Mesendoderm (in vitro differentiated cells): ENCODE data around the gene ZMYND8.

Source experiments
- DNase-seq: peaks from one replicate; pipeline ENCODE4 v3.0.0; 2013
- H2AK5ac ChIP-seq: 2 replicates; pipeline ENCODE4 v1.6.1; 2013; ENCODE audit warnings: low read length, inconsistent platforms
- H2BK120ac ChIP-seq: 2 replicates; pipeline ENCODE4 v1.6.1; 2013; ENCODE audit warnings: low read depth, mild to moderate bottlenecking, low read length, moderate library complexity, mixed read lengths
- H2BK15ac ChIP-seq: replicated peaks from 2 replicates; pipeline ENCODE4 v1.6.1; 2013; ENCODE audit warnings: low read depth, mild to moderate bottlenecking, moderate library complexity
- H2BK5ac ChIP-seq: 2 replicates; pipeline ENCODE4 v1.6.1; 2013; ENCODE audit warnings: low read length, inconsistent platforms
- H3K18ac ChIP-seq: 2 replicates; pipeline ENCODE4 v1.6.1; 2013; ENCODE audit warnings: mild to moderate bottlenecking, low read length, mixed read lengths
- H3K23ac ChIP-seq: one replicate; pipeline ENCODE4 v1.6.1; 2013; ENCODE audit warnings: low read length
- H3K27ac ChIP-seq: 2 replicates; pipeline ENCODE4 v1.5.1; 2013; ENCODE audit warnings: low read depth, mild to moderate bottlenecking, inconsistent platforms, low read length, moderate library complexity
- H3K27me3 ChIP-seq: 2 replicates; pipeline ENCODE4 v1.6.1; 2013; ENCODE audit warnings: low read length, control low read depth, mild to moderate bottlenecking, inconsistent platforms; ENCODE audit not compliant: insufficient read depth, poor library complexity
- H3K36me3 ChIP-seq: 2 replicates; pipeline ENCODE4 v1.6.1; 2013; ENCODE audit warnings: low read length, inconsistent platforms; ENCODE audit not compliant: control insufficient read depth, insufficient read depth
- H3K4ac ChIP-seq: one replicate; pipeline ENCODE4 v1.6.1; 2013; ENCODE audit warnings: low read depth, mild to moderate bottlenecking, low read length, moderate library complexity
- H3K4me1 ChIP-seq: 2 replicates; pipeline ENCODE4 v1.6.1; 2013; ENCODE audit warnings: low read depth, low read length, inconsistent platforms; ENCODE audit not compliant: control insufficient read depth
- H3K4me2 ChIP-seq: 2 replicates; pipeline ENCODE4 v1.6.1; 2013; ENCODE audit warnings: low read length
- H3K4me3 ChIP-seq: 2 replicates; pipeline ENCODE4 v1.5.1; 2013; ENCODE audit warnings: mild to moderate bottlenecking, low read length
- H3K56ac ChIP-seq: one replicate; pipeline ENCODE4 v1.6.1; 2013; ENCODE audit warnings: low read length
- H3K79me1 ChIP-seq: 2 replicates; pipeline ENCODE4 v1.6.1; 2013; ENCODE audit warnings: low read length, inconsistent platforms
- H3K79me2 ChIP-seq: 2 replicates; pipeline ENCODE4 v1.6.1; 2013; ENCODE audit warnings: mild to moderate bottlenecking, low read length; ENCODE audit not compliant: control insufficient read depth, insufficient read depth
- H3K9ac ChIP-seq: 2 replicates; pipeline ENCODE4 v1.6.1; 2013; ENCODE audit warnings: low read length, inconsistent platforms
- H4K5ac ChIP-seq: one replicate; pipeline ENCODE4 v1.6.1; 2013; ENCODE audit warnings: low read length
- H4K8ac ChIP-seq: one replicate; pipeline ENCODE4 v1.6.1; 2013; ENCODE audit warnings: low read depth, mild to moderate bottlenecking, control low read depth, low read length, moderate library complexity
- WGBS: extraction: QIAGEN DNeasy Blood & Tissue Kit; methylation state at CpG from one replicate; pipeline ENCODE4 v1.1.7; 2013; ENCODE audit warnings: low lambda C conversion rate, missing lambda C conversion rate; ENCODE audit not compliant: insufficient coverage; ENCODE audit errors: extremely low coverage; 5-methylcytosine and 5-hydroxymethylcytosine counted together

ZMYND8 gene

DNA sequence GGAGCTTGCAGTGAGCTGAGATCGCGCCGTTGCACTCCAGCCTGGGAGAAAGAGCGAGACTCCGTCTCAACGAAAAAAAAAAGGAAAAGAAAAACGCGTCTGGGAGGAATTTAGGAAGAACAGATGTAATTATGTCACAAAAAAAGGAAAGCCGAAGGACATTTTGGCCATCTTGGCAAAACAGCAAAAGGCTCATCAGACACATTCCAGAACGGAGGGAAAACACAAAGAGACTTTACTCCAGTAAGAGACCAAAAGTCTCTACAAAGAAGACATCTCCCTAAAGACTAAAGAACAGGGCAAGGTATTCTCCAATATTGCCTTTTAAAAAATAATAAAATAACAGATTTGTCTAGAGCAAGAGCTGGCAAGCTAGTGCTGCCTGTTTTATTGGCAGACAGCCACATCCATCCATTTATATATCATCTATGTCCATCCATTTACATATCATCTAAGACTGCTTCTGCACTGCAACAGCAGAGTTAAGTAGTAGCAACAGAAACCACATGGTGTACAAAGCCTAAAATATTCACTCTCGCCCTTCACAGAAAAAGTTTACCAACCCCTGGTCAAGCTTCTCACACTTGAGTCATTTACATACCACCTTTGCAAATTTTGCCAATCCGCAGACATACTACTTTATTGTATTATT is 133.9 kb downstream of the ZMYND8 start:
- no peak overlapping the region for H3K4me2 ChIP-seq
- no peak overlapping the region for H3K9ac ChIP-seq
- H3K23ac ChIP-seq: no peak overlapping the region
- H2BK15ac ChIP-seq: no peak overlapping the region
- H3K18ac ChIP-seq: no peak overlapping the region
- no peak overlapping the region for H3K56ac ChIP-seq
- no peak overlapping the region for H4K8ac ChIP-seq
- no peaks in the 10 kb centered on the region for H3K79me2 ChIP-seq
- H3K4me1 ChIP-seq: no peaks in the 10 kb centered on the region
- no peak overlapping the region for H3K4ac ChIP-seq
- WGBS: no CpG with 5 or more reads among the region's 12 CpGs
- no peak overlapping the region for H2AK5ac ChIP-seq
- H2BK5ac ChIP-seq: no peak overlapping the region
- H3K36me3 ChIP-seq: peaks cover 14% of the 10 kb centered on the region
- no peaks in the 10 kb centered on the region for H3K27me3 ChIP-seq
- H4K5ac ChIP-seq: no peak overlapping the region
- H3K27ac ChIP-seq: no peak overlapping the region
- H3K4me3 ChIP-seq: no peak overlapping the region
- no peak overlapping the region for H2BK120ac ChIP-seq
- no peaks in the 10 kb centered on the region for H3K79me1 ChIP-seq
- DNase-seq: no peak

DNA sequence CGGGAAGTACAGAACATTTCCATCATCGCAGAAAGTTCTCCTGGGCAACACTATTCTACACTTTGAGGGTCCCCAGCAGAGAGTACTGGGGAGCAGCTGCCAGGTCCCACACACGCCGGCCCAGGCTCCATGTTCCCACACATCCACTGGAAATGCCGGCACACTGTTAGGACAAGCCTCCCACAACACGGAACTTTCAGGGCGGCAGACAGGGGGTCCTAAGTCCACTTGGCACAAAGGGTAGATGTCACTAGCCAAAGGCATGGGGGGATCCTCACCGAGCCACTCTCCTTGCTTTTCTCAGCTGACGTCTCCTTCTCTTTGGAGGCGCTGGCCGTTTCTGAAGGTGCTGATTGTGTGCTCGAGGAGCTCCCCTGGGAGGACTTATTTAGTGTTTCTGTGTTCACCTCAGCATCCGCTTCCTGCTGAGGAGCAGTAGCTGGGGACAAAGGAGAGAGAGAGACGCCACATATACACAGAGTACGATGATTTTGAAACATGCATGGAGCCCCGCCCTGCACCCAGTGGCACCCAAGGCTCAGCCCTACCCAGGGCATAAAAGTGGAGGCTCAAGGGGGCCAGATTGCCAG is 135.4 kb downstream of the ZMYND8 start:
- H2BK120ac ChIP-seq: no peak overlapping the region
- H3K23ac ChIP-seq: no peak overlapping the region
- no peak overlapping the region for H3K27ac ChIP-seq
- H2BK15ac ChIP-seq: no peak overlapping the region
- H3K4me2 ChIP-seq: no peak overlapping the region
- H3K36me3 ChIP-seq: peaks cover 8% of the 10 kb centered on the region
- H3K56ac ChIP-seq: no peak overlapping the region
- H3K4me3 ChIP-seq: no peak overlapping the region
- no peak for DNase-seq
- WGBS: no CpG with 5 or more reads among the region's 16 CpGs
- H2AK5ac ChIP-seq: no peak overlapping the region
- no peak overlapping the region for H4K8ac ChIP-seq
- no peak overlapping the region for H3K9ac ChIP-seq
- no peaks in the 10 kb centered on the region for H3K27me3 ChIP-seq
- no peaks in the 10 kb centered on the region for H3K79me2 ChIP-seq
- no peaks in the 10 kb centered on the region for H3K4me1 ChIP-seq
- H3K4ac ChIP-seq: no peak overlapping the region
- no peak overlapping the region for H4K5ac ChIP-seq
- no peak overlapping the region for H2BK5ac ChIP-seq
- H3K79me1 ChIP-seq: no peaks in the 10 kb centered on the region
- H3K18ac ChIP-seq: no peak overlapping the region

DNA sequence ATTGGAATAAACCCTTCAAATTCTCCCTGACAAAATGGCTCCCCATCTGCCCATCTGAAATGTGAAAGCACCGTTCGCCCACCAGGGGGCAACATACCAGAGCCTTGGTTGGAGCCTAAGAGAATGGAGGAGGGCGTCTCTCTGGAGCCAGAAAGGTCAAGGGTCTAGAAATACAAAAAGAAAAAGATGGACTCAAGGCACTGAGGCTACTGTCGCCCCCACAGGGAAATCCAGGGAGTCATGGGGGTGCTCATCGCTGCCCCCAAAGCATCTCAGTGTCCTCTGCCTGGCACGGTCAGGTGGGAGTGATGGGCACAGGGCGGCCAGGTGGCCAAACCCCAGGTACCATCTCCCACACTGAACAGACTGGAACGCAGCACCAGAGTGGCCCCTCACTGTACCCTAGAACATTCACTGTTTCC is 136.3 kb downstream of the ZMYND8 start:
- Histone ChIP-seq H2BK120ac (no peak overlapping the region), H3K36me3 (peaks cover 7% of the 10 kb centered on the region), H3K79me1 (no peaks in the 10 kb centered on the region), H2BK5ac (no peak overlapping the region), H3K27me3 (no peaks in the 10 kb centered on the region), H3K79me2 (no peaks in the 10 kb centered on the region), H2BK15ac (no peak overlapping the region), H3K4ac (no peak overlapping the region), H2AK5ac (no peak overlapping the region), H4K5ac (no peak overlapping the region), H3K4me2 (no peak overlapping the region), H3K9ac (no peak overlapping the region), H3K56ac (no peak overlapping the region), H3K27ac (no peak overlapping the region), H4K8ac (no peak overlapping the region), H3K18ac (no peak overlapping the region), H3K4me3 (no peak overlapping the region), H3K23ac (no peak overlapping the region), H3K4me1 (no peaks in the 10 kb centered on the region)
- DNase-seq: peak; percentile 71
- WGBS: no CpG with 5 or more reads among the region's 8 CpGs

DNA sequence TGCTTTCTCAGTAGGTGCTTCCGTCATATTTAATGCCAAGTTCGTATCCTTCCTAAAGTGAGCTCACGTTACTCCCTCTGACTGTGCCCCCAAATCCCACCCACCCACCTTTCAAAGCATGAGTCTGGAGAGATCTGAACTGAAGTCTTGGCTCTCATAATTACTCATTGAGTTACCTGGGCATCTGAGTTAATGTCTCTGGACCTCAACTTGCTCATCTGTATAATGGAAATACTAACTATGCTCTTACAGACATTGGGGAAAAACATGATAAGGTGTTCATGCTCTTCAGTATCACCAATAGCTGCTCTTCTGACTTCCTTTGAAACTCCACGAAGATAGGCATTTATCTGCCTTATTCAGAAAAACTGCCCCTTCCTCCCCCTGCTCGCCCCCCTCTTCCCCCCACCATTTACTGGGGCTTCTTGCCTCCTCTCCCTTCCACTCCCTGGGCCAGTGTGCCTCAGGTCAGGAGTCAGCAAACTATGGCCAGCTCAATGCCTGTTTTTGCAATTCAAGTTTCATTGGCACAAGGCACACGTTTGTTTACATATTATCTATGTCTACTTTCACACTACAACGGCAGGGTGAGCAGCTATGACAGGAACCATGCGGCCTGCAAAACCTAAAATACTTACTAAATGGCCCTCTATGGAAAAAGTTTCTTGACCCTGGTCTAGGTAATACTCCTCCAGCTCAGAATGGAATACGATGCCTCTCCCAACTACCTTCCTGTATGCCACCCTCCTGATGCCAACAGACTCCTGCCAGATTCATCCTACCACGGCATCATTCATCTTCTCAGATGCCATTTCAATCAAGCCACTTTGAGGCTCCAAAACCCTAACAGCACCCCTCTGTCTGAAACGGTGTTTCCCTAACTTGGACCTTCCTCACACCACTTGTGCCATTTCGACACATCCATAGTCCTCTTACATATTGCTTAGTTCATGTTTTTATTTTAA is 138.7 kb downstream of the ZMYND8 start:
- no peak overlapping the region for H4K5ac ChIP-seq
- H3K4me3 ChIP-seq: no peak overlapping the region
- no peak overlapping the region for H3K23ac ChIP-seq
- no peak overlapping the region for H2AK5ac ChIP-seq
- H2BK15ac ChIP-seq: no peak overlapping the region
- no peak overlapping the region for H3K27ac ChIP-seq
- H2BK120ac ChIP-seq: no peak overlapping the region
- peaks cover 2% of the 10 kb centered on the region for H3K36me3 ChIP-seq
- H3K18ac ChIP-seq: no peak overlapping the region
- no peaks in the 10 kb centered on the region for H3K4me1 ChIP-seq
- H3K79me1 ChIP-seq: no peaks in the 10 kb centered on the region
- WGBS: no CpG with 5 or more reads among the region's 12 CpGs
- H3K56ac ChIP-seq: no peak overlapping the region
- no peak overlapping the region for H3K4ac ChIP-seq
- H3K27me3 ChIP-seq: no peaks in the 10 kb centered on the region
- no peak overlapping the region for H2BK5ac ChIP-seq
- H3K4me2 ChIP-seq: no peak overlapping the region
- H3K9ac ChIP-seq: no peak overlapping the region
- H4K8ac ChIP-seq: no peak overlapping the region
- DNase-seq: no peak
- no peaks in the 10 kb centered on the region for H3K79me2 ChIP-seq

DNA sequence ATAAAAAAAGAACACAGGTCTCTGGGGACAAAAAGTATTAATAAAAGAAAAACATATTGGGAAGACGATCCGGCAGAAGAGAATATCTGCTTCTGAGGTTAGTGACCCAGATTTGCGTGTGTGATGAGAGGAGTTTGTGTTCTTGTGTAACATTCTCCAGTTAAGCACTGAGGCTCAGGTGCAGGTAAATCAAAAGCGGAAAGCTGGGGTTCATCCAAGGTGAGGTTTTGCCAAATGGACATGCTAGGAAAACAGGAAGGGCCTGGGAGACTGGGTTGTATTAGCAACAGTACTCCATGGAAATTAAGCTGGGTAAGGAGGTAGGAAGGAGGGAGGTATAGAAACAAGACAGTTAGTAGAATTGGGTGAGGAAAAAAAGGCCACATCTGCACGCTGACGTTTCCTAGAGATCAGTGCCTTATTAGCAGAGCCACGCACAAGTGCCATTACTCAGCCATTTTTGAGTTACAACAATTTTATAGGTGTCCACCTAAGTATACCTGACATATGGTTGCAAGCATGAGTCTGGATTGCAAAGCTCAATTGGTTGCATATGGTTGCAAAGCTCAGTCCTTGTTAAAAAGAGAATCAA is 139.6 kb downstream of the ZMYND8 start:
- Histone ChIP-seq H2BK120ac (no peak overlapping the region), H3K23ac (no peak overlapping the region), H3K27ac (no peak overlapping the region), H3K4ac (no peak overlapping the region), H3K79me1 (no peaks in the 10 kb centered on the region), H3K4me3 (no peak overlapping the region), H2BK5ac (no peak overlapping the region), H3K18ac (no peak overlapping the region), H3K79me2 (no peaks in the 10 kb centered on the region), H4K8ac (no peak overlapping the region), H2BK15ac (no peak overlapping the region), H3K4me2 (no peak overlapping the region), H3K9ac (no peak overlapping the region), H3K27me3 (no peaks in the 10 kb centered on the region), H2AK5ac (no peak overlapping the region), H4K5ac (no peak overlapping the region), H3K4me1 (no peaks in the 10 kb centered on the region), H3K36me3 (peaks cover 2% of the 10 kb centered on the region), H3K56ac (no peak overlapping the region)
- no peak for DNase-seq
- WGBS: no CpG with 5 or more reads among the region's 7 CpGs
